ENCODE results near the gene IMPACT.

- TF ChIP-seq CTCF (IDR thresholded peaks at IDR 0.05) (no peak), EZH2 (IDR thresholded peaks at IDR 0.05; ENCODE audit: borderline replicate concordance, insufficient read depth, low read depth, low read length, poor library complexity, severe bottlenecking) (no peak)
Observed at GRCh38 chr18:24472591-24472990, 46.1 kb downstream of the IMPACT start.
